Measurements from ENCODE around the gene TMEM129.

TMEM129 gene

DNA sequence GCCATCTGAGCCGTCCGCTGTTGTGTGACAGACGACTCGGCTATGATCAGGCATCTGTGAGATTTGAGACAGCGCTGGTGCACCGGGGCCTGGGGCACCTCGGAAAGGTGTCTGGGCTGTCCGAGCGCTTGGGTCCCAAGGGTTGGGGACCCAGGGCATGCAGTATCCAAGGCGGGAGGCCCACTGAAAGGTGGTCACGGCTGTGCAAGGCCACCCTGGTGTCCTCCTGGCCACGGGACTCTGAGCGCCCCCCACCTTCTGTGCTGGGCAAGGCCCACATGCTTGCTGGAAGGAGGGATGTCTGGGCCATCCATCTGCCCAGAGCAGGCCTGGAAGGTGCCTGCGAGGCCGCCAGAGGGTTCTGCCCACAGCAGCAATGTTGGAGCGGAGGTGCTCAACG is 20.1 kb upstream of the TMEM129 start:
- DNase-seq: no peak

DNA sequence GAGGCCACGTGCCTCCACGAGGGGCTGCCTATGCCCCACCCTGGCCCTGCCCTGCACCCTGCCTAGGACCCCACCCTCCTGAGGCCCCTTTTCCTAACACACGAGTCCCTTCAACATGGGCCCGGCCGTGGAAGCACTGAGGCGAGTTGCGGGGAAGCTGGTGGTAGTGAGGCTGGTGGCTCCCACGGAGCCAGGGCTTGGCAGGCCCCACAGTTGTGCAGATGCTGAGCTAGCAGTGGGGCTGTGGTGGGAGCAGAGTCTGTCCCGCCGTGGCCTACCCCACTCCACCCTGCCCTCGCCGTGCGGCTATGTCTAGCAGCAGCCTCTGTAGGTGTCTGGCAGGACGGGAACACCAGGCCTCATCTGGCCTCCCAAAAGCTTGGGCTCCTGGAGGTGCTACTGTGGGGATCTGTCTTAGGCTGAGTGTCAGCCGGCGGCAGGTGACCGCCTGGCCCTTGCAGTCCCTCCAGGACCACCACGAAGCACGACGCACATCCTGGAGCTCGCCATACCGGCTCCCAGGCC is 19.0 kb upstream of the TMEM129 start:
- DNase-seq: no peak

DNA sequence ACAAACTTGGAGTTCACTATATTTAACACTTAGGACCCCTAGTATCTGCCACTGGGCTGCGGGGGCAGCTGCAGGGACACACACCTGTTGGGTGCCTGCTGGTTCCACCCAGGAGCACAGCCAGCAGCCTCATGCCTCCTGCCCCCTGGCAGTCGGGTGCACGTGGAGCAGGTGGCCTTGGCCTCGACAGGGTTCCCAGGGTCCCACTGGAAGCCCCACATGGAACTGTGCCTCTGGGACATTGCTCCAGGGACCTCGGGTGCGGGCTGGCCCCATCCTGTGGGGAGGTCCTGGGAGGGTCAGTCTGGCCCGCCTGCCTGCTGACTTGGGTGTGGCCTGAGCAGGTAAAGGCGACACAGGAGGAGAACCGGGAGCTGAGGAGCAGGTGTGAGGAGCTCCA is 18.2 kb upstream of the TMEM129 start:
- no peak for DNase-seq

DNA sequence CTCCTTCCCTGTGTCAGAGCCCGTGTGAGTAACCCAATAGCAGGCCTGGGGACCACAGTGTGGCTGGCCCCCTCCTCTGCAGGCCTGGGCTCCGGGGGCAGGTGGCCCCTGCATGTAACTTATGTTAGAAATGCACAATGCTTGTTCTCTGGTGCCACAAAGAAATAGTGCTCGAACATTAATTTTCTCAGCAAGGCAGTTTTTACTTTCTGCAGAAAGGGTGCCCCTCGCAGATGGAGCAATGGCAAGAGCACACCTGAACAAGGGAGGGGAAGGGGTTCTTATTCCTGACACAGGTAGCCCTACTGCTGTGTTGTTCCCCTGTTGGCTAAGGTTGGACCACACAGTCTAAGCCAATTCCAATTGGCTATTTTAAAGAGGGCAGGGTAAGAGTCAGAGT is 17.3 kb upstream of the TMEM129 start:
- DNase-seq: no peak

DNA sequence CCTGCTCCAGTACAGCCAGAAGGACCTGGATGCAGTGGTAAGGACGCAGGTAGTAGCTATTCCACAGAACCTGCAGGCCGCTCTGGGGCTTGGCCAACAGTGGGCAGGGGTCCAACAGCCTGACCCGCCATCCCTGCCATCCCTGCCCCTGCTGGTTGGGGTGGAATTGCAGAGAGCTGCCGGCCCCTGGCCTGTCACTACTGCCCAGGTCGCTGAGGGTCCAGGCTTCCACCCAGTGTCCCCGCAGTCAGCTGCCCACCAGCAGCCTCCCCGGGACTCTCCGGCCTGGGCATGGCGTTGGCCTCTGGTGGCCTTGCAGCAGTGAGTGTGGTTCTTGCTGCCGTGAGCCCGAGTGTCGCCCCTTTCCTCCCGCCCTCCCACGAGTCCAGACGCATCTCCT is 16.5 kb upstream of the TMEM129 start:
- DNase-seq: no peak

DNA sequence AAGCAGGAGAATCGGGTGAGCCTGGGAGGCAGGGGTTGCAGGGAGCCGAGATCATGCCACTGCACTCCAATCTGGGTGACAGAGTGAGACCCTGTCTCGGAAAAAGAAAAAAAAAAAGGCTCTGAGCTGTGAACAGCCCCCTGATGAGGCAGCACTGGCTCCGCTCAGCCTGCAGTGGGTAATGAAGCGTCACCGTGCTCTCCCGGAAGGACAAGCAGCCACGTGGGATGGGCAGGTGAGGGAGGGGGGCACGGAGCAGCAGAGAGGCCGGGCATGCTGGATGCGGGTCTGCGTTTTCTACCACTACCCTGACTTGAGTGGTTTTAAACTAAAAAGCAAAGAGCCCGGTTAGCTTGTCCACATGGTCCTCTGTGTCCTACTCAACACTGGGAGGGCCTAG is 15.7 kb upstream of the TMEM129 start:
- no peak for DNase-seq

DNA sequence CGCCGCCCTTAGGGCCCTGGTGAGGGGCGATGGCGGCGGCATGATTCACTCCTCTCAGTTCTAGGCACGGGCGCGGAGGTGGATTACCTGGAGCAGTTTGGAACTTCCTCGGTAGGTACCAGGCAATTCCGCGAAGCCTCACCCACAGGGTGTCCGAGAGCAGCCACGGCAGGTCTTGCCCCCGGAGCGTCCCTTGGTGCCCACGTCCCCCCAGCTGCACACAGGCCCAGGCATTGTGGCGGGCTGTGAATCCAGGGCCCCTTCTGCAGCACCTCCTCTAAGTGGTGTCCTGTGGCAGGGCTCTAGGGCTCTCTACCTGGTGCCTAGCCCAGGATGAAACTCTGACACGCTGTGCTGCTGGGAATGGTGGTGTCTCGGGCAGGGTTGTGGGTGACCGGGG is 14.1 kb upstream of the TMEM129 start:
- DNase-seq: no peak

DNA sequence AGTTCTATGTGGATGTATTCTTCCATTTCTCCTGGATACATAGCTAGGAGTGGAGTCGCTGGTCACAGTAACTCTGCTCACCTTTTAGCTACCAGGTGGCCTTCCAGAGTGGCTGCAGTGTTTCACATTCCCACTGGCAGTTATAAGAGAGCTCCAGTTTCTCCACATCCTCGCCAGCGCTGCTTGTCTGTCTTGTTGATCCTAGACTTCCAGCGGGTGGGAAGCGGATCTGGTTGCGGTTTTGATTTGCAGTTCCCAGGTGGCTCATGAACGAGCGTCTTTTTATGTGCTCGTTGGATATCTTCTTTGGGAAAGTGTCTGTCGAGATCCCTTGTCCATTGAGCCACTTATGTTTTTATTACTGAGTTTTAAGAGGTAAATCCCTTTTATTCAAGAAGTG is 11.8 kb upstream of the TMEM129 start:
- no peak for DNase-seq

DNA sequence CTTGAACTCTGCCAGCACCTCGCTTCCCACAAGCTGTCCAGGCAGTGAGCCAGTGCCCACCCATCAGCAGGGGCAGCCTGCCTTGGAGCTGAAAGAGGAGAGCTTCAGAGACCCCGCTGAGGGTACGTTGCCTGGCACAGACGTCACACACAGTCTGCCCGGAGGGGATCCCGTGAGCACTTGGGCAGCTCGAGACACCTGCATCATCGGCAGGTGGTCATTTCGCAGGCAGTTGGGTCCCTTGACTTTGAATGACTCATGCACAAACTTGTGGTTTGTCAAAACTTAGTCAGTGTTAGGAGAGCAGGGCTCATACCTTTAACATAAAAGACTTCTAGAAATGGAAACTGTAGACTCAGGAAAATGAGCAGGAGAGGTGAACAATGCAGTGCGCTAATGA is 10.1 kb upstream of the TMEM129 start:
- DNase-seq: no peak

DNA sequence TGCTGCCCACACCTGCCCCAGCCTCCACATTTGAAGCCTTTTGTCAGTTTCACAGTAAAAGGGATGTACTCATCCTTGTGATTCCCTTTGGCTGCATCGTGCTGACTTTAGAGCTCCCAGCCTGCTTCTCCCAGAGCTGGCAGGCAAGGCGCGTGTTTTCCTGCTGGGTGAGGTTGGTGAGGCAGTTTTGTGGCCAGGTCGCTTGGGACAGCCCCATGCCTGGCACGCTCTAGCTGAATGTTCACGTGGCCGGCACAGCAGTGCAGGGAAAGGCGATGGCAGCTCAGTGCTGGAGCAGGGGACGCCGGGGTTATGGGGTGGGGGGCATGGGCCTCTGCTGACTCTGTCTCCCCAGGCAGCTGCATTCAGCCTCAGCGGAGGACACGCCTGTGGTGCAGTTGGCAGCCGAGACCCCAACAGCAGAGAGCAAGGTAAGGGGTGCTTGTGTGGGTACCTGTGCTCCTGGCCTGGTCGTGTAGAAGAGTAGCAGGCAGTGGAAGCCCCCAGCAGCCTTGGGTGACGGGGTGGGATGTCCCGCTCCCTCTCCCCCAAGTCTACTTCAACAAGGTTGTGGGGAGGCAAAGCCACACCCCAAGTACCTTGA is 9.5 kb upstream of the TMEM129 start:
- no peak for DNase-seq

DNA sequence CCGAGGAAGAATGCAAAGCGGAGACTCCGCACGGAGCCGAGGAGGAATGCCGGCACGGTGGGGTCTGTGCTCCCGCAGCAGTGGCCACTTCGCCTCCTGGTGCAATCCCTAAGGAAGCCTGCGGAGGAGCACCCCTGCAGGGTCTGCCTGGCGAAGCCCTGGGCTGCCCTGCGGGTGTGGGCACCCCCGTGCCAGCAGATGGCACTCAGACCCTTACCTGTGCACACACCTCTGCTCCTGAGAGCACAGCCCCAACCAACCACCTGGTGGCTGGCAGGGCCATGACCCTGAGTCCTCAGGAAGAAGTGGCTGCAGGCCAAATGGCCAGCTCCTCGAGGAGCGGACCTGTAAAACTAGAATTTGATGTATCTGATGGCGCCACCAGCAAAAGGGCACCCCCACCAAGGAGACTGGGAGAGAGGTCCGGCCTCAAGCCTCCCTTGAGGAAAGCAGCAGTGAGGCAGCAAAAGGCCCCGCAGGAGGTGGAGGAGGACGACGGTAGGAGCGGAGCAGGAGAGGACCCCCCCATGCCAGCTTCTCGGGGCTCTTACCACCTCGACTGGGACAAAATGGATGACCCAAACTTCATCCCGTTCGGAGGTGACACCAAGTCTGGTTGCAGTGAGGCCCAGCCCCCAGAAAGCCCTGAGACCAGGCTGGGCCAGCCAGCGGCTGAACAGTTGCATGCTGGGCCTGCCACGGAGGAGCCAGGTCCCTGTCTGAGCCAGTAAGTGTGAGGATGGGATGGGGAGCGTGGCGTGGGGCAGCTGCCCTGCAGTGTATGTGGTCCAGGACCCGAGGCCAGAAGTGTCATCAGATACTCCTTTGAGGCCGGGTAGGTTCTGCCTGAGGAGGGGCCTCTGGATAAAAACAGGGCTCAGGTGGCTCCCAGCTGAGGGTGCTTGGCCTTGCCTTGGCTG is 7.2 kb upstream of the TMEM129 start:
- no peak for DNase-seq

DNA sequence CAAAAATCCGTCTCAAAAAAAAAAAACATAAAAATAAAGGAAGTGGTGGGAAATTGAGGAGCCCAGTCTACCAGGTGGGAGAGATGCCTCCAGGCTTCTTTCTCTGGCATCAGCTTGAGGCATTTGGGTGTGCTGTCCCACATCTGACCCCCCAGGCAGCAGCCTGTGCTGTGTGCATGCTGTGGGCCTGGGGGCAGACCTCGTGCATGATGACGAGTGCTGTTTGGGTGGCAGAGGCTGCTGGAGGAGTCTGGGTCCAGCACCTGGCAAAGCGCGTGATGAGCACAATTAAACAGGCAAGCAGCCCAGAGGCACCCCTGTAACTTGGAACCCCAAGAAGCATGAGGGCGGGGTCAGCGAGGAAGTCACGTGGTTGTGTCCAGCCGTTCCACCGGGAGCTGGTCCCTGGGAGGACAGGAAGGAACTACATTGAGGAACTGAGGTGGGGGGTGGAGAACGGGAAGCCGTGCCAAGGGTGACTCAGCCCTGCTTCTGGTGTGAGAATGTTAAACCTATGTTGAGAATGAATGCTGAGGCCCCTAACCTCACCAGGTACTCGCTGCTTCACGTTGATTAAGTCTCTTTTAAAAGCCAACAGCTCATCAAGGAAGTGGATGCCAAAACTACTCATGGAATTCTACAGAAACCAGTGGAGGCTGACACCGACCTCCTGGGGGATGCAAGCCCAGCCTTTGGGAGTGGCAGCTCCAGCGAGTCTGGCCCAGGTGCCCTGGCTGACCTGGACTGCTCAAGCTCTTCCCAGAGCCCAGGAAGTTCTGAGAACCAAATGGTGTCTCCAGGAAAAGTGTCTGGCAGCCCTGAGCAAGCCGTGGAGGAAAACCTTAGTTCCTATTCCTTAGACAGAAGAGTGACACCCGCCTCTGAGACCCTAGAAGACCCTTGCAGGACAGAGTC is 6.3 kb upstream of the TMEM129 start:
- no peak for DNase-seq

DNA sequence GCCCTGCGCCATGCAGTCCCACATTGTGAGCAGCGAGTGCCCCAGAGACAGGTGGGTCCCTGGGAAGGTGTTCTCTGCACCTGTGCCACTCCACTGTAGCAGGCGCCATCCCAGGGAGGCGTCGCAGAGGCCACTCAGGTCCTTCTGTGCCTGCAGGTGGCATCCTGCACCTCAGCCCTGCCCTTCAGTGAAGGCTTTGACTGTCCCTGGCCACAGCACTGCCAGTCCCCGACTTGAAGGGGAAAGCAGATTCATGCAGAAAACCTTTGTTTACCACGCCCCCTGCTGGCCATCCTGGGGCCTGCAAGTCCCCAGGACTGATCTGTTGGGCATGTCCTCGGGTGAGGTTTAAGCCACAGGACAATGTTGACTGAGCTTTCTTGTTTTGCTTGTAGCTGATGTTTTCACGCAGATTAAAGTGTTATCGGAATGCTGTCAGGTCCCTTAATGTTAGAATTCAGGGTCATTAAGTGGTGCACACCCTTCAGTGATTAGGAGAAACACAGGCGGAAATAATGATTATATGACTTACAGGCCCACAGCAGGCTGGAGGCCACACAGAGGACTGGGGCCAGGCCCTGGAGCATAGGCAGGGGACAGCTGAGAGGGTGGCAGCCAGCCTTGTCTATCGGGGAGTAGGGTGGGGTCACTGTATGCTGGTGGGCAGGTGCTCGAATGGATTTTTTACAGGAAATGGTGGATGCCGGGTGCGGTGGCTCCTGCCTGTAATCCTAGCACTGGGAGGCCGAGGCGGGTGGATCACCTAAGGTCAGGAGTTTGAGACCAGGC is 5.2 kb upstream of the TMEM129 start:
- peak; percentile 15 for DNase-seq

DNA sequence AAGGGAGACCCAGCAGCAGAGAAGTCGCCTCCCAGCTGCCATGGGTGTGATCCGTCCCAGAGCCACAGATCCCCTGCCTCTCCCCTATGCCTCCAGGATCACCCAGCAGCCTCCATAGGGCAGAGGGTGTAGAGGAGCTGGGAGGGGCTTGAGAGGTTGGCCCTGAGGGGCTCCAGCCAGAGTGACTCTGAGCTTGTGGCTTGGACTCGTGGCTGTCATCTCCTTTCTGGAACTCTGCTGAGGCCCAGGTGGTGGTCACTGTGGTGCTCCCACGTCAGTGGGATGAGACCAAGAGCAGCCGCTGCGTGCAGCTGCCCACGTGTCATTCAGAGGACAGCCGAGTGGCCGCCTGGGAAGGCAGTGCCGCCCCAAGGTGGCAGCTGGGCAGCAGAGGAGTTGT is 4.4 kb upstream of the TMEM129 start:
- DNase-seq: no peak

DNA sequence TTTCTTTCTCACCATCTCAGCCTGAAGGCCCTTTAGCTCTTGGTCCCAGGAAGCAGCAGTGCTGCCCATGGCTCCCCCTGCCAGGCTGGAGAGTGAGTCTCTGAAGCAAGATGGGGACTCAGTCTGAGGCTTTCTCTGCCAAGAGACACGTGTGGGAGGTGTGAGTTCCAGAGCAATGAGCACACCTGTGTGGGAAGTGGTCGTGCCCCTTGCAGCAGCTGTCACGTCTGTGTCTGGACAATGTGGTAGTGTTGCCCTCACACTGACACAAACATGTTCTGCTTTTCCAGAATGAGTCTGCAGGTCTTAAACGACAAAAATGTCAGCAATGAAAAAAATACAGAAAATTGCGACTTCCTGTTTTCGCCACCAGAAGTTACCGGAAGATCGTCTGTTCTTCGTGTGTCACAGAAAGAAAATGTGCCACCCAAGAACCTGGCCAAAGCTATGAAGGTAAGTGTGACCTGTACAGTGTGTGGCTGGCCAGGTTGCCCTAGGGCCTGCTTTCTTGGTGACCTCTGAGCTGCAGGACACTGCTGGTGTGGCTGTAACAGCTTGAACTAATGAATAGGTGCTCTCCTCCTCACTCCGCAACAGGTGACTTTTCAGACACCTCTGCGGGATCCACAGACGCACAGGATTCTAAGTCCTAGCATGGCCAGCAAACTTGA is 2.1 kb upstream of the TMEM129 start:
- DNase-seq: no peak

DNA sequence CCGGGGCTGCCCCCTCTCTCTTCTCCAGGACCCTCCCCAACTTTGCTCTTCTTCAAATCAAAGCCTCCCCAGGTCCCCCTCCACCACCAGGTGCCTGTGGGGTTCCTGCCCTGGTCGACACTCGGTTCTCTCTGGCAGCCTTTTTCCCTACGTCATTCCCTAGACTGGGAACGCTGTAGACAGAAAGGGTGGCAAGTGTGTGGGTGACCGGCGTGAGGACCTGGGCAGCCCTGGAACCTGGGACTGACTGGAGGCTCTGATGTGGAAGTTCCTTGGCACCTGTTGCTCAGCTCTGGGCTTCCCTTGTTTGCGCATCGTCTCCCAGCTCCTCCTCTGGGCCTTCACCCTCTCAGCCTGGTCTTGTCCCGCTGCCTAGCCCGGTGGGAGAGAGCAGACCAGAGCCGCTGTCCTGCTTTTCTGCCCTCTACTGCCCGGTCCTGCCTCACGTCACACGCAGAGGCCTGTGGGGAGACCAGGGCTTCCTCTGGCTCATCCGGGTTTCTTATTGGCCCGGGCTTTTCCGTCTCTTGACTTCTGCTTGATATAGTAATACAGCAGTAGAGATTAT is 1.5 kb upstream of the TMEM129 start:
- no peak for DNase-seq

DNA sequence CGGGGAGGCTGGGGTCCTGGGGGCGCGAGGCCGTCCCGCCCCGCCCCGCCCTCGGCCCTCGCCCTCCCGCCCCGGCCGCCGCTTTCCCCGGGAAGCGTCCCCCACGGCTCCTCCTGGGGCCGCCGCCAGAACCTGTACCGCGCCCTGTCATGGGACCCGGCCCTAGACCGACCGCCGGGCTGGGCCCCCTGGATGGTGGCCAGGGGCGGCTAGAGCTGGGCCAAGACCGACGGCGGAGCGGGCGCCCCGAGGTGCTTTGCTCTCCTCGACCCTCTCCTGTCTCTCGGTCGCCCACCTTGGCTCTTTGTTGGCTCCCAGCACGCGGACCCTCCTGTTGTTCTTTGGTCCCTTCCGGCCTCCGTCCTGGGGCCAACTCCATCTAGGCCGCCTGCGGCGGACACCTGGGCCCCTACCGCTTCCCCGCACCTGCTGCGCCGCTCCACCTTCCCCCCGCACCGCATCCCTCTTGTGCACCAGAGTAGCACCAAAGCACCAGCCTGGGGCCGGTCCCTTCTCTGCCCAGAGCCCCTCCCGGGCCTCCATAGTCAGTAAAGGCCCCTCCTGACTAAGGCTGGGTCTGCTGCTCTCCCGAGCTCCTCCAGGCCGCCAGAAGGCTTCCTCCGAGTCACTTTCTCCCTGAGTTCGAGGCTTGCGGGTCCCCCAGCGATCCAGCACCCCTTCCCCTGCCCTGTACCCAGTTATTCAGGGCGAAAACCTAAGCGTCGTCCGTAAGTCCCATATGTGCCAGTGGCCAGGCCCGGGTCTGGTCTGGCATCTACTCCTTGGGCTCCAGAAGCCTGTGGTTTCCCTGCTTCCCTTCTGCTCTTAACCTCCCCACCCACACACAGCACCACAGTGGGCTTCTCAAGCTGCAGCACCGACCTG is 785 bp upstream of the TMEM129 start:
- no peak for DNase-seq

DNA sequence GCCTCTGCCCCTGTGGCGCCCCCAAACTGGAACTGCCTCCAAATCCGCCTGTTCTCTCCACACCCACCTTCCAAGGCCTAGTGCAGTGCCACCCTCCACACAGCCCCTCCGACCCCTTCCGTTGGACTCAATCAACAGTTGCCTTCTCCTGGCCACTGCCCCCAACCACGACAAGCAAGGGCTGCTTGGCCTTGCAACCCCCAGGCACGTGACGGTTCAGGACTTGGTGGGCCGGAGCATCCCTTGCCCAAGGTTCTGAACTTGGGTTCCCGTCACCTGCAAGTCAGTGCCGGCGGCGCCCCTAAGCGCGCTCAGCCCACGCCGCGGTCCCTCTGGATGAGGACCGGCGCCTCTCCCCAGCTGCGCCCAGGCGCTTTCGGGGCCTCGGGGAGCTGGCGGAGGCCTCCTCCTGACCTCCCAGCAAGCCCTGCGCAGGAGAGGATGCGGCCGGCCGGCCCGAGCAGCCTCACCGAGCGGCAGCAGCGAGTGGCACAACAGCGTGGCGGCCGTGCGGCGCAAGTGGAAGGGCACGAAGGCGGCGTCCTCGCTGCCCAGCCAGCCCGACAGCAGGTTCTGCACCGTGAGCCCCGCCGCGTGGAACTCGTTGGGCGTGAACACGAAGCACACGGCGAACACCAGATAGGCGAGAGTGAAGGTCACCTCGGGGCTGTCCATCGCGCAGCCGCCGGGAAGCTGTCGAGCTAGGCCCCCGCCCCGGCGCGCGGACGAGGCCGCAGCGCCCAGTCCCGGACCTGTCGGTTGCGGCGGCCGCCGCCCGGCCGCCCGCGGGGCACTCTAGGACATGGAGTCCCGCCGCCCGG is 750 bp downstream of the TMEM129 start:
- DNase-seq: no peak

DNA sequence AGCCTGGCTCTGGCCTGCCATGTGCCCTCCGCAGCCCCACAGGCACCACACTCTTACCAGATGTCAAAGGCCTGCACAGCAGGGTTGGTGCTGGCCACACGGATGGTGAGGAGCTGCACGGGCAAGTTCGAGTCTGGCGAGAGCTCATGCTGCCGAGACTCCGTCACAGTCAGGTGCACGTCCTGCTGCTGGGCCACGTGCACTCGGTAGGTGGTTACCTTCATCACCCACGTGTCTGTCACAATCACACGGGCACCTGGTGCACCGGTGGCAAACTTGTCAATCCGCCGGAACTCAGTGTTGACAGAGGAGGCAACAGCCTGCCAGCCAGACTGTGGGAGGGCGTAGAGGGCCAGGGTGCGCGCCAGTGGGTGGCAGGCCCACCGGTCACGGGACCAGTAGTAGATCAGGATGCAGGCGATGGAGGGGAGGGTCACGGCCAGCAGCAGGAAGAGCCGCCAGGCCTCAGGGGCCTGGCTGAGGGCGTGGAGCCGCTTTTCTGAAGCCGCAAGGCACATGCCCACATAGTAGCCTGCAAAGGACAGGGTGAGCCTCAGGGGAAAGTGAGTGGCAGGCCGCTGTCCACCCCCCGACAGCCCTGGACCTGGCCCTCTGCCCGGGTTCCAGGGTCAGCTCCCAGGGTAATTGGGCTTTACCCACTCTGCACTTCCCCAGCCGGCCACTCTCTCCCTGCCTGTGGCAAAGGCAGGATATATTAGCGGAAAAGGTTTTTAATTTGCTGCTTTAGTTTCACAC is 2.9 kb downstream of the TMEM129 start:
- no peak for DNase-seq
